IMR-90 (cell line): ENCODE measurements around the gene SBF2. TPM values are rescaled to one million over a fixed set of nuclear protein-coding genes. Genes with fewer than 3 reads are reported as not detected.
A peak's percentile ranks its signal among the peaks of the same experiment; 100 is the strongest.

Experiments
- ATAC-seq: fragments of 200-7000 bp; cut with Tn5 transposase; 2 replicates; pipeline ENCODE4 v1.9.1; 2020; ENCODE audit warnings: low read depth, mild to moderate bottlenecking, moderate library complexity
- BruUV-seq: library from RNA; stranded (reverse); fragments of 400-500 nt; replicated peaks from 2 replicates; lab custom pipeline; 2021; lab: Mats Ljungman, UMichigan
- CTCF ChIA-PET: fragments of 300-600 bp; formaldehyde crosslinking; extraction: SDS; loops from one replicate; lab custom pipeline; 2021; ENCODE audit warnings: antibody characterized with exemption; lab: Yijun Ruan, JAX
- POLR2A ChIA-PET: fragments of 300-600 bp; sonication (Branson Sonifier 250); formaldehyde crosslinking; loops from one replicate; lab custom pipeline; 2022; ENCODE audit warnings: antibody characterized with exemption; ENCODE audit not compliant: unreplicated experiment; lab: Charles Lee
- DNase-seq: peaks from one replicate; pipeline ENCODE4 v3.0.0; 2013
- H2AFZ ChIP-seq: replicated peaks from 2 replicates; pipeline ENCODE3; 2013; ENCODE audit warnings: low read length, mild to moderate bottlenecking; ENCODE audit not compliant: poor library complexity
- H2AK5ac ChIP-seq: 2 replicates; pipeline ENCODE4 v1.6.1; 2013; ENCODE audit warnings: low read depth, low read length, inconsistent platforms
- H2AK9ac ChIP-seq: replicated peaks from 2 replicates; pipeline ENCODE3; 2013; ENCODE audit warnings: mild to moderate bottlenecking, low read depth, low read length, moderate library complexity; ENCODE audit not compliant: poor library complexity
- H2BK120ac ChIP-seq: 2 replicates; pipeline ENCODE4 v1.6.1; 2013; ENCODE audit warnings: low read depth, low read length, inconsistent platforms
- H2BK15ac ChIP-seq: 3 replicates; pipeline ENCODE4 v1.6.1; 2013; ENCODE audit warnings: low read depth, low read length, inconsistent platforms
- H2BK20ac ChIP-seq: 2 replicates; pipeline ENCODE4 v1.6.1; 2013; ENCODE audit warnings: low read depth, mild to moderate bottlenecking, inconsistent platforms, low read length, moderate library complexity
- H2BK5ac ChIP-seq: 2 replicates; pipeline ENCODE4 v1.6.1; 2013; ENCODE audit warnings: mild to moderate bottlenecking, low read depth, low read length, inconsistent platforms; ENCODE audit not compliant: poor library complexity, severe bottlenecking
- H3K14ac ChIP-seq: replicated peaks from 2 replicates; pipeline ENCODE4 v1.6.1; 2013; ENCODE audit warnings: low read depth, low read length, inconsistent platforms
- H3K18ac ChIP-seq: 2 replicates; pipeline ENCODE4 v1.6.1; 2013; ENCODE audit warnings: low read depth, low read length, control low read depth
- H3K23ac ChIP-seq: 2 replicates; pipeline ENCODE4 v1.6.1; 2013; ENCODE audit warnings: low read depth, low read length, inconsistent platforms
- H3K27ac ChIP-seq: 2 replicates; pipeline ENCODE4 v1.5.1; 2013; ENCODE audit warnings: mild to moderate bottlenecking, control low read depth, low read length; ENCODE audit not compliant: insufficient read depth
- H3K27me3 ChIP-seq: 2 replicates; pipeline ENCODE4 v1.6.1; 2013; ENCODE audit warnings: low read length; ENCODE audit not compliant: control insufficient read depth, insufficient read depth
- H3K36me3 ChIP-seq: 2 replicates; pipeline ENCODE4 v1.6.1; 2013; ENCODE audit warnings: low read length, mixed read lengths; ENCODE audit not compliant: control insufficient read depth, insufficient read depth
- H3K4ac ChIP-seq: 2 replicates; pipeline ENCODE4 v1.6.1; 2013; ENCODE audit warnings: low read depth, low read length, inconsistent platforms
- H3K4me1 ChIP-seq: 2 replicates; pipeline ENCODE4 v1.6.1; 2013; ENCODE audit warnings: low read length, mixed read lengths; ENCODE audit not compliant: control insufficient read depth, insufficient read depth
- H3K4me2 ChIP-seq: 2 replicates; pipeline ENCODE4 v1.6.1; 2013; ENCODE audit warnings: low read depth, mild to moderate bottlenecking, control low read depth, low read length, moderate library complexity
- H3K4me3 ChIP-seq: 2 replicates; pipeline ENCODE4 v1.5.1; 2013; ENCODE audit warnings: low read depth, mild to moderate bottlenecking, control low read depth, low read length, moderate library complexity; ENCODE audit not compliant: insufficient read depth
- H3K56ac ChIP-seq: 2 replicates; pipeline ENCODE4 v1.6.1; 2013; ENCODE audit warnings: low read length, inconsistent platforms; ENCODE audit not compliant: insufficient read depth; ENCODE audit errors: extremely low read depth
- H3K79me1 ChIP-seq, 2 experiments: 2 replicates each; pipeline ENCODE4 v1.6.1; 2013; ENCODE audit warnings: low read length in 2 of 2, inconsistent platforms in 1 of 2, low read depth in 1 of 2
- H3K9ac ChIP-seq: 2 replicates; pipeline ENCODE4 v1.6.1; 2013; ENCODE audit warnings: low read depth, low read length, control low read depth
- H3K9me1 ChIP-seq: 2 replicates; pipeline ENCODE4 v1.6.1; 2013; ENCODE audit warnings: low read length, inconsistent platforms; ENCODE audit not compliant: insufficient read depth
- H3K9me3 ChIP-seq: 2 replicates; pipeline ENCODE4 v1.6.1; 2013; ENCODE audit warnings: low read length; ENCODE audit not compliant: control insufficient read depth, insufficient read depth
- H4K20me1 ChIP-seq: 2 replicates; pipeline ENCODE4 v1.6.1; 2013; ENCODE audit warnings: low read length, inconsistent platforms; ENCODE audit not compliant: insufficient read depth
- H4K5ac ChIP-seq: 2 replicates; pipeline ENCODE4 v1.6.1; 2013; ENCODE audit warnings: mild to moderate bottlenecking, low read depth, low read length, control low read depth
- H4K8ac ChIP-seq, 2 experiments: 2 replicates each; pipeline ENCODE4 v1.6.1; 2013; ENCODE audit warnings: low read depth in 2 of 2, low read length in 2 of 2, control low read depth in 1 of 2, inconsistent platforms in 1 of 2
- H4K91ac ChIP-seq: 2 replicates; pipeline ENCODE4 v1.6.1; 2013; ENCODE audit warnings: low read depth, low read length, inconsistent platforms; ENCODE audit not compliant: insufficient read depth
- NFE2L2 ChIP-seq: fragments of 150-350 bp; IDR thresholded peaks from 2 replicates; pipeline ENCODE4 v1.6.1; 2016; ENCODE audit warnings: low read depth, mild to moderate bottlenecking, low read length
- RAD21 ChIP-seq: IDR thresholded peaks from 2 replicates; pipeline ENCODE4 v1.6.1; 2012; ENCODE audit warnings: low read length, improper control_type of control experiment
- WGBS, 2 experiments: methylation state at CpG; one replicate each; pipeline versions ENCODE4 v1.1.5 to v1.1.7; 2013; ENCODE audit warnings: missing lambda C conversion rate in 2 of 2; ENCODE audit not compliant: insufficient read length in 1 of 2; ENCODE audit errors: extremely low coverage in 2 of 2; 5-methylcytosine and 5-hydroxymethylcytosine counted together
- dilution Hi-C: fragments of 300-500 bp; cut with HindIII; formaldehyde crosslinking; loops from one replicate; pipeline ENCODE4 v1.14.3; 2018; ENCODE audit warnings: low sequenced_read_pairs; ENCODE audit not compliant: unreplicated experiment
- in situ Hi-C: fragments of 300-500 bp; cut with MboI; formaldehyde crosslinking; loops from 3 replicates; pipeline ENCODE4 v1.14.3; 2019; ENCODE audit warnings: low sequenced_read_pairs, inconsistent platforms, mixed read lengths
- intact Hi-C: fragments of 100-400 bp; cut with micrococcal nuclease; formaldehyde crosslinking; loops from 2 replicates; pipeline ENCODE4 v1.10.0; 2022
- polyA plus RNA-seq, 3 experiments: library from polyadenylated mRNA; depleted of rRNA; stranded (reverse); fragments of >200 nt; gene quantifications; 2 replicates each; pipeline ENCODE4 v1.2.3, GENCODE V29; 2012; ENCODE audit warnings: low replicate concordance in 1 of 3
- total RNA-seq: library from RNA; depleted of rRNA; stranded (reverse); fragments of >200 nt; gene quantifications from 2 replicates; pipeline ENCODE4 v1.2.3, GENCODE V29; 2012

The SBF2 gene
- total and polyA plus RNA-seq, 2 of the 4 experiments (the other 2 are of a cell fraction), result 23.8 to 51.8 TPM

DNA sequence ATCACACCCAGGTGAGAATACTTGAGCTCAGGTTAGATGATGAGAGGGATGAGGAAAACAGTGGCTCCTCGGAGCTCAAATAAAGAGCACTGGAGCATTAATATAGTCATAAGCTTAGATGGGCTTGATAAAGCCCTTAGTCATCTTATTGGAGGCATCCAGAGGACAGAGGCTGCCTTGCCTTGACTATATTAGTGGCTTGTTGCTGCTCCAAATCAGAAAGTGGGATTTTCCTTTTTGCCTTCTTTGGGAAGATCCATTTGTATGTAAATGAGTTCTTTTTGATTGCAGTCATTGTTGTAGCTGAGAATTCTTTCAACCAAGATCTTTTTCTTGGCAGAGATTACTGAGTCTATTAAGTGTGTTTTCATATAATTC, 29.8 kb upstream of the SBF2 start:
- peaks cover 0 to 14% of the 10 kb centered on the region in 2 experiments; a peak in 2 of 4 replicates for H3K79me1 ChIP-seq

More for the DNA sequence above, 29.8 kb upstream of the SBF2 start:
- Histone ChIP-seq H2AFZ (no peak overlapping the region), H3K4me3 (no peak overlapping the region), H2AK5ac (peak overlapping the region; percentile 95), H3K36me3 (no peaks in the 10 kb centered on the region), H3K9ac (peak overlapping the region; percentile 2; the same call in 1 of the 2 replicates), H4K20me1 (no peaks in the 10 kb centered on the region), H2BK20ac (peak overlapping the region; percentile 95), H3K4me2 (no peak overlapping the region), H2AK9ac (no peak overlapping the region), H3K23ac (0 out of 2 replicates have a peak overlapping the region, but pooled peaks have one; percentile 76), H3K4me1 (peaks cover 45% of the 10 kb centered on the region), H3K18ac (peak overlapping the region; percentile 80), H4K5ac (peak overlapping the region; percentile 58), H3K56ac (0 out of 2 replicates have a peak overlapping the region, but pooled peaks have one; percentile 13), H3K4ac (peak overlapping the region; percentile 90; the same call in 1 of the 2 replicates), H4K91ac (peak overlapping the region; percentile 96), H2BK120ac (peak overlapping the region; percentile 91), H3K9me1 (peaks cover 23% of the 10 kb centered on the region), H3K9me3 (no peaks in the 10 kb centered on the region), H3K27me3 (no peaks in the 10 kb centered on the region), H4K8ac (peak overlapping the region; percentile 48 to 66; a peak in 3 of 4 replicates), H3K14ac (peak overlapping the region; percentile 69), H2BK15ac (peak overlapping the region; percentile 94), H2BK5ac (peak overlapping the region; percentile 25), H3K27ac (peak overlapping the region; percentile 27; the same call in 1 of the 2 replicates)
- BruUV-seq, result no TSS peak
- ChIA-PET POLR2A (no interaction called here), CTCF (interaction anchor here (0.5 to 2.2 kb wide), 3 partner anchors 20 to 518 kb away, joined by 3 to 13 read pairs (median 5); no protein-coding TSS in a partner anchor)
- TF ChIP-seq NFE2L2, result 0 out of 2 replicates have a peak, but pooled peaks have one; percentile 55
- no peak for TF ChIP-seq RAD21
- dilution Hi-C loops (no loop called here), intact Hi-C loops (loop anchor here (1.0 to 10.0 kb wide), 5 partner anchors 201 to 709 kb away; no protein-coding TSS in a partner anchor), in situ Hi-C loops (loop anchor here (5.0 to 25.0 kb wide), 2 partner anchors 561 to 711 kb away; no protein-coding TSS in a partner anchor)
- ATAC-seq (no peak), DNase-seq (peak; percentile 47)
- no CpG with 5 or more reads among the region's 1 CpG for WGBS, 2 experiments
